PC-9 (cell line): Measurements from ENCODE around the gene ZNF275.

Experiments used
- CTCF ChIP-seq: fragments of 200-600 bp; sonication (generic); conservative IDR thresholded peaks from 2 replicates; pipeline ENCODE4 v1.6.1; 2017; ENCODE audit warnings: mixed run types, antibody characterized with exemption, mild to moderate bottlenecking, moderate library complexity
- EZH2 ChIP-seq: fragments of 200-600 bp; sonication (generic); IDR thresholded peaks from 2 replicates; pipeline ENCODE4 v1.8.0; 2017; ENCODE audit warnings: antibody characterized with exemption, low read depth

- no peak for TF ChIP-seq CTCF
- no peak for TF ChIP-seq EZH2
These were observed 32.2 kb downstream of the ZNF275 start for GRCh38 chrX:153366119-153366518.
